Activated naive CD8-positive, alpha-beta T cell treated with anti-CD3 and anti-CD28 coated beads for 36 hours (primary cell): ENCODE results near the gene RNF5. TPM values are rescaled to one million over a fixed set of nuclear protein-coding genes. Genes with fewer than 3 reads are reported as not detected.

Experiments used
- DNase-seq: peaks from one replicate; pipeline ENCODE4 v3.0.0; 2021
- H3K27ac Mint-ChIP-seq: one replicate; pipeline ENCODE4 v1.8.0; 2022; ENCODE audit warnings: mild to moderate bottlenecking, moderate library complexity, mixed read lengths
- H3K27me3 Mint-ChIP-seq: one replicate; pipeline ENCODE4 v1.8.0; 2022; ENCODE audit warnings: mild to moderate bottlenecking, mixed read lengths
- H3K36me3 Mint-ChIP-seq: one replicate; pipeline ENCODE4 v1.8.0; 2021; ENCODE audit warnings: mild to moderate bottlenecking, mixed read lengths
- H3K4me1 Mint-ChIP-seq: one replicate; pipeline ENCODE4 v1.8.0; 2021; ENCODE audit warnings: mixed read lengths
- H3K4me3 Mint-ChIP-seq: one replicate; pipeline ENCODE4 v1.8.0; 2022; ENCODE audit warnings: mild to moderate bottlenecking, moderate library complexity, mixed read lengths
- H3K9me3 Mint-ChIP-seq: one replicate; pipeline ENCODE4 v1.8.0; 2022; ENCODE audit warnings: mixed read lengths
- total RNA-seq, 2 experiments: library from RNA; stranded (reverse); gene quantifications; one replicate each; pipeline ENCODE4 v1.2.3, GENCODE V29; 2021

The RNF5 gene
- total RNA-seq, 2 experiments from 2014 or later, result 58.3 to 58.6 TPM

DNA sequence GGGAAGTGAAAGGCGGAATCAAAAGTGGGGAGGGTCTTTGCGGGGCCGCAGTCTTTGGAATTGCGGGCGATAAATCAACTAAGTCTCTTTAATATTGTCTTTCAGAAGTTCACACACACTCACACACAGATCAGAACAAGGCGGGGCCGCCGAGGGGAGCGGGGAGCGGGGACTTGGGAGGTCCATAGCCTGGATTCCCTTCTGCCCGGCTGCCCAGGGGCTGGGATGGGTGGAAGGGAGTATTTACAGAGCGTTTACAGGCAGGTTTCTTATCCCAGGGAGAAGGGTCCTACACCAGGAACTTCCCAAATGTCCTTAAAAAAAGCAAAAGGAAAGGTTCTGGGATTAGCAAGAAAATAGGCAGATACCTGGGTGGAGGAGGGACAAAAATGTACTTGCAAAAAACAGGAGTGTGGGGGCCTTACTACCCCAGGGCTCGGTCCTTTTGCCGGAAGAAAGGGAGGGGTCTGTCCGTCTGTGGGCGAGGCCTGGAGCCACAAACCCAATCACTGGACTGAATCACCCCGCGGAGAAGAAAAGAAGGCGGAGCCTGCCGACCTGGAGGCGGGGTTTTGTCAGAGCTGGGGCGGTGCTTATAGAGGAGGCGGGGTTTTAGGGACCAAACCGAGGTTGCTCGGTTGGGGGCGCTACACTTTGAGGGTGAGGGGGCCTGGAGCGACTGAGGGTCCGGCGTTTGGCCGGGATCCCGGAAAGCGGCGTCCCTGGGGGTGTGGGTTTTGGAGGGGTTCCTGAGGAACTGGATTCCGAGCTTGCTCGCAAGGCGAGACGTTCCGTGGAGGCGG is 29.7 kb upstream of the RNF5 start:
- Mint-ChIP-seq H3K27me3 (peaks cover 21% of the 10 kb centered on the region), H3K36me3 (peaks cover 4% of the 10 kb centered on the region), H3K27ac (peak overlapping the region; percentile 80), H3K9me3 (no peaks in the 10 kb centered on the region), H3K4me1 (peaks cover 40% of the 10 kb centered on the region), H3K4me3 (peak overlapping the region; percentile 73)
- DNase-seq, result peak; percentile 70

DNA sequence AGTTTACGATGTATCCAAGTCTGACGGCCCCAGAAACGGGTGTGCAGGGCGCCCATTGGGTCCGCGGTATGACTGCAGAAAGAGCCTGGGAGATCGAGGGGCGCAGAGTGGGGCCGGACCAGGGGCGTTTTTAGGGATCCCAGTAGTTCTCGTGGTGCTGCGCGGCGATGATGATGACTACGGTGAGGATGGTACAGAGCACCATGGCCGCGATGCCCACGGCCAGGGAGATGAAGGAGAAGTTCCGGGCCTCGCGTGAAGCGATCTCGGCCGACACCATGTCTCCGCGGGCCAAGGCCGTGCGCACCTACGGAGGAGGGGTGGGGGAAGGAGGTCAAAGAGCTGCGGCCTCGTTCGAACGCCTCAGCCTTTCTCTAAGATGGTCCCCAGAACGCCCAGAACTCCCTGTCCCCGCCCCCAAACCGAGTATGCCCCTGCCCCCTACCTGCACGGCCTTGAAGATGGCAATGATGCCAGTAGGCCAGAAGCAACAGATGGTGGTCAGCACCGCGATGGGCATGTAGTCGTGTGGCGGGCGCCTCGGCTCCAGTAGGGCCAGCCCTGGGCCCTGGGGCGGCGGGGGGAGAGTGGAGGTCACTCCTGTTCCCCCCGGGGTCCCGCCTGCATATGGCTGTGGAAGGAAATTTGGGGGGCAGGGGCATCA is 29.0 kb upstream of the RNF5 start:
- peaks cover 40% of the 10 kb centered on the region for H3K4me1 Mint-ChIP-seq
- peak overlapping the region; percentile 80 for H3K27ac Mint-ChIP-seq
- peak overlapping the region; percentile 73 for H3K4me3 Mint-ChIP-seq
- no peak for DNase-seq
- no peaks in the 10 kb centered on the region for H3K9me3 Mint-ChIP-seq
- peaks cover 21% of the 10 kb centered on the region for H3K27me3 Mint-ChIP-seq
- peaks cover 7% of the 10 kb centered on the region for H3K36me3 Mint-ChIP-seq

GRCh38 chr6:32149932-32150870 is 28.0 kb upstream of the RNF5 start:
- no peak for DNase-seq
- H3K4me3 Mint-ChIP-seq, result peak overlapping the region; percentile 69
- peak overlapping the region; percentile 8 for H3K27ac Mint-ChIP-seq
- H3K36me3 Mint-ChIP-seq, result peaks cover 7% of the 10 kb centered on the region
- peaks cover 21% of the 10 kb centered on the region for H3K27me3 Mint-ChIP-seq
- peaks cover 46% of the 10 kb centered on the region for H3K4me1 Mint-ChIP-seq
- H3K9me3 Mint-ChIP-seq, result no peaks in the 10 kb centered on the region

- Mint-ChIP-seq H3K4me3 (peak overlapping the region; percentile 69), H3K27me3 (peaks cover 21% of the 10 kb centered on the region), H3K36me3 (peaks cover 7% of the 10 kb centered on the region), H3K4me1 (peaks cover 56% of the 10 kb centered on the region), H3K27ac (peak overlapping the region; percentile 18), H3K9me3 (no peaks in the 10 kb centered on the region)
- no peak for DNase-seq
These were observed 26.9 kb upstream of the RNF5 start for GRCh38 chr6:32151181-32151862.

DNA sequence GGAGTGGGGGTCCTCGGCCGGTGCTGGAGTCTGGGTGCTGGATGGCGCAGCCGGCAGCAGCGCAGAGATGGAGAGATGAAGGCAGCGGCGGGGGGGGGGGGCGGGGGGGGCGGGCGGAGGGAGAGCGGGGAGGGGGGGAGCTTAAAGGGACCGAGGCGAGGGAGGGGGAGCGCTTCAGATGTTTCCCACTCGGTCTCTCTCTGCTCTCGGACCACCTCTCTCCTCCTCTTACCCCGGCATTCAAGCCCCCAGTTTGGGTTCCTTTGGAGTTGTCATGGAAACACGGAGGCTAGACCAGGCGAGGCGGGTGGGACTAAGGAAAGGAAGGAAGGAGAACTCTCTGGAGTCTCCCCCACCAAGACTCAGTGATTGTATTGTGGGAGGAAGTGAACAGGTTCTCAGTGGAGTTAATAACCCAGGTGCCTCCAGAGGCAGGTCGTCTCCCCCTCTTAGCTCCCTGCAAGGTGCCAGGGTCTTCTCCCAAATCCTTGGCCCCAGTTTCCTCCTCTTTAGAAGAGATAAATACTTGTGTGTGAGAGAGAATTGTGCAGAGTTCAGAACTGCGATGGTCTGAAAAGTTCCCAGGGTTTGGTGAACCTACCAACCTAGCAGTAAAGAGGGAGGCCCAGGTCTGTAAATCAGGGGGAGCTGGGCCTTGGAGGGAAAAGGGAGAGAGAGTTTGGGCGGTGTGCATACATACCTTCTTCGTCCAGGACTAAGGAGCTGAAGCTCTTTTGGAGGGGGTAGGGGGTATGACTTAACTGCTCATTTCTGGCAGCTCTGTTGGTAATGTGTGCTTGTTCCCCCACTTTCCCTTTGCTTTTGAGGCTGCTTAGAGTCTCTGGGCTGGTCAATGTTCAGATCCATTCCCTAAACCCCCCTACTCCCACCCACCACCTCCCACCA is 26.1 kb upstream of the RNF5 start, which contains the start of gene PRRT1:
Gene PRRT1 (minus strand): TSS at position 77 of the 906 bp plus-strand sequence. CDS start 112 bp downstream, outside the sequence.
- Mint-ChIP-seq H3K27me3 (peaks cover 21% of the 10 kb centered on the region), H3K36me3 (peaks cover 7% of the 10 kb centered on the region), H3K27ac (peak within 1 kb of the TSS; percentile 26), H3K4me3 (peak within 1 kb of the TSS; percentile 97), H3K4me1 (peaks cover 56% of the 10 kb centered on the region), H3K9me3 (no peaks in the 10 kb centered on the region)
- no peak for DNase-seq

- Mint-ChIP-seq H3K4me3 (peak overlapping the region; percentile 97), H3K27me3 (peaks cover 18% of the 10 kb centered on the region), H3K36me3 (peaks cover 14% of the 10 kb centered on the region), H3K9me3 (no peaks in the 10 kb centered on the region), H3K4me1 (peaks cover 55% of the 10 kb centered on the region), H3K27ac (peak overlapping the region; percentile 77)
- DNase-seq, result peak; percentile 40
These were observed 25.2 kb upstream of the RNF5 start for GRCh38 chr6:32152769-32153563.

DNA sequence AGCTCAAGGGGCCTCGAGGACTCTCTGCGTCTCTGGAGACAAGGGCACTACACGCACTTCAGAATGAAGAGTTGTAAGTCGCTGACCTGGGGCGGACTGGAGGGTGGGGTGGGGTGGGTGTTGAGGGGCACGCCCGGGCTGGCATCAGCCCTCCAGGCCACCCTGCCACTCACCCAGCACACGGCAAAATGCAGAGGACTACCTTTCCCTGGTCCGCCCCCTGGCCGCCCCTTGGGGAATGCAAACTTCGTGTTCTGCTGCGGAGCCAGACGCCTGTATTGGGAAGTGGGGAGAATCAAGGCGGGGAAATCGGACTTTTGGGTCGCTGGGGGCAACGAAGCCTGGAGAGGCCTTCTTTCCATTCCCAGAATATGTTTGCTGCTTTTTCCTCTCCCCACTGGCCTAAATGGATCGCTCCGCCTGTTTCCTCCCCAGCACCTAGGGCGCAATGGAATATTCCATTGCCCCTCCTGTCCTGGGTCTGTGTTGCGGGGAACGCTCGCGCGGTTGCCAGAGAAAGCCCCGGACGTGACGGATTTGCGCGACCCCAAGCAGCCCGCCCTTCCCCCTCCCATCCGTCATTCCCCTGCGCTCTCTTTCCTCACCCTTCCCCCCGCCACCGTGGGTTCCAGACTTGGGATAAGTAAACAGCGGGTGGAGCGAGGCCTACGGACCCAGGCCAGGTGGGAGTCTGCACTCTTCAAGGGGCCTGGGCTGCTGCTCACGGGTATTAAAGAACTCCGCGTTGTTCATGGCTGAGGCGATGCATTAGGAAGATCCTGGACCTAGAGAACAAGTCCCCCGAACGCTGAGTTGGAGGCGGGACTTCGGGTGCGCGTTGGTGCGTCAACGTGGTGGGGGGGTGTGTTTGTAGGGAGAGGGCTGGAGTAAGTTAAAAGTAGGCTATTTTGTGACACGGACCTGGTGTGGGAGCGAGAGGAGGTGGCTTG is 24.4 kb upstream of the RNF5 start, which contains the start of gene PPT2:
Gene PPT2 (plus strand): TSS at position 578 of the 950 bp plus-strand sequence. CDS start 454 bp downstream, outside the sequence.
- peak within 1 kb of the TSS; percentile 97 for H3K4me3 Mint-ChIP-seq
- H3K4me1 Mint-ChIP-seq, result peaks cover 48% of the 10 kb centered on the region

GRCh38 chr6:32154514-32155161 is 23.6 kb upstream of the RNF5 start:
- Mint-ChIP-seq H3K27ac (peak overlapping the region; percentile 92), H3K27me3 (peaks cover 9% of the 10 kb centered on the region), H3K36me3 (peaks cover 17% of the 10 kb centered on the region), H3K4me3 (peak overlapping the region; percentile 97), H3K4me1 (peaks cover 44% of the 10 kb centered on the region), H3K9me3 (no peaks in the 10 kb centered on the region)
- peak; percentile 72 for DNase-seq

More for the DNA sequence above, 24.4 kb upstream of the RNF5 start, which contains the start of gene PPT2:
- peaks cover 13% of the 10 kb centered on the region for H3K27me3 Mint-ChIP-seq
- peak within 1 kb of the TSS; percentile 92 for H3K27ac Mint-ChIP-seq
- peaks cover 17% of the 10 kb centered on the region for H3K36me3 Mint-ChIP-seq
- DNase-seq, result peak; percentile 89
- H3K9me3 Mint-ChIP-seq, result no peaks in the 10 kb centered on the region

DNA sequence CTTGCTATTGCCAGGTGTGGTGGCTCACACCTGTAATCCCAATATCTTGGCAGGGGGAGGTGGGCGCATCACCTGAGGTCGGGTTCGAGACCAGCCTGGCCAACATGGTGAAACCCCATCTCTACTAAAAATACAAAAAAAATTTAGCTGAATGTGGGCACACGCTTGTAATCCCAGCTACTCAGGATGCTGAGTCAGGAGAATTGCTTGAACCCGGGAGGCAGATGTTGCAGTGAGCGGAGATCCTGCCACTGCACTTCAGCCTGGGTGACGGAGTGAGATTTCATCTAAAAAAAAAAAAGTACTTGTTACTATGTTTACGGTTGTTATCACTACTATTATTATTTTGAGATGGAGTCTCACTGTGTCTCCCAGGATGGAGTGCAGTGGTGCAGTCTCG is 21.3 kb upstream of the RNF5 start:
- no peak for DNase-seq
- Mint-ChIP-seq H3K27ac (no peak overlapping the region), H3K27me3 (no peaks in the 10 kb centered on the region), H3K4me1 (peaks cover 30% of the 10 kb centered on the region), H3K9me3 (no peaks in the 10 kb centered on the region), H3K36me3 (peaks cover 19% of the 10 kb centered on the region), H3K4me3 (no peak overlapping the region)

DNA sequence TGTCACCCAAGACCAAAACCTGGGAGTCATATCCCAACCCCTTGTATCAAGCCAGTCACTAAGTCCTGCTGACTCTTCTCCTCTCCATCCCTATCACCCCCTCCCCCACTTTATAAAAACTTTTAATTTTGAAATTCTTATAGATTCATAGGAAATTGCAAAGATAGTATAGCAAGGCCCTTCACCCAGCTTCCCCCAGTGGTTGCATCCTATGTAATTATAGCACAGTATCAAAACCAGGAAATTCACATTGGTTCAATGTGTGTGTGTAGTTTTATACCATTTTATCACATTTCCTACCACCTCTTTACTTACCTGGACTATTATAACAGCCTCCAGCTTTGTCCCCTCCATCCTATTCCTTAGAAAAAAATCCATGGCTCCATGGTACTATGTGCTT is 20.2 kb upstream of the RNF5 start:
- Mint-ChIP-seq H3K4me3 (no peak overlapping the region), H3K36me3 (peaks cover 19% of the 10 kb centered on the region), H3K27me3 (no peaks in the 10 kb centered on the region), H3K4me1 (peaks cover 19% of the 10 kb centered on the region), H3K27ac (no peak overlapping the region), H3K9me3 (no peaks in the 10 kb centered on the region)
- no peak for DNase-seq

DNA sequence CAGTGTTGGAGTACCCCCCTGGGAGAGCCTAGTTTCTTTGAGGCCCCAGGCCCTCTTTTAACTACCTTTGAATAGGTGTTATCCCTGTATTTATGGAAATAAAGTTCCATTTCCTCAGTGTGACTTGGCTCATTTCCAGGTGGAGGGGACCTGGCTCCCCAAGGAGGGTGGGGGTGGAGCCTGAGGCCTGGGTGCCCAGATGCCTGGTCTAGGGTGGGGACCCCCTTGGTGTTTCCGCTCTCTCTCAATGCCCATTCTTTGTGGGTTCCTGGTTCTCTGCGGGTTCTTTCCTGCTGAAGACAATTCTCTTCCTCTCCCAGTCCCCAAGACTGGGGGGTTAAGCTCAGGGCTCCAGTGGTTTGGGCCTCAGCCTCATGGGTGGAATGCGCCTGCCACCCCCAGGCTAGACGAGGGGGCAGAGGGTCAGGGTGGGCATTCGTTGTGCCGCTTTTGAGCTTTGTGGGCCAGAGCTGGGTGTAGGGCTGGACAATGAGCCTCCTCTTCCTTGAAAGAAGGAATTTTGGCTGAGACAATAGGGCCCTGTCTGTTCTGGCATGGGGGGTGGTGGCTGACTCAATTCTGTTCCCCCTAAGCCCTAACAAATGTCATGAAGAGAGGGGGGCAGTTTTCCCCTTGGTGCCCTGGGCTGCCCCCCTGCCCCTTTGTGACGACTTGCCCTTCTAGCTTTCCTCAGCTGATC is 14.5 kb upstream of the RNF5 start:
- Mint-ChIP-seq H3K4me1 (peaks cover under 1% of the 10 kb centered on the region), H3K4me3 (no peak overlapping the region), H3K27ac (no peak overlapping the region), H3K9me3 (no peaks in the 10 kb centered on the region), H3K27me3 (no peaks in the 10 kb centered on the region), H3K36me3 (peaks cover 11% of the 10 kb centered on the region)
- no peak for DNase-seq
